Activated naive CD8-positive, alpha-beta T cell treated with anti-CD3 and anti-CD28 coated beads, Interleukin-2, amount 10 ng/mL, durations not matched to agents 7 days and 5 days (primary cell): ENCODE data around the gene VSTM2B. TPM values are rescaled to one million over a fixed set of nuclear protein-coding genes. Genes with fewer than 3 reads are reported as not detected.

ENCODE experiments used
- ATAC-seq: fragments of 150-1000 bp; cut with Tn5 transposase; one replicate; pipeline ENCODE4 v1.10.0; 2021; ENCODE audit warnings: low read depth, moderate library complexity
- POLR2A ChIA-PET: fragments of 350-600 bp; sonication (Branson Sonifier 250); formaldehyde crosslinking; loops from one replicate; lab custom pipeline; 2021; ENCODE audit warnings: antibody characterized with exemption; lab: Charles Lee
- DNase-seq: peaks from one replicate; pipeline ENCODE4 v3.0.0; 2021
- H3K27ac Mint-ChIP-seq: one replicate; pipeline ENCODE4 v1.8.0; 2022; ENCODE audit warnings: mild to moderate bottlenecking, mixed read lengths
- H3K27me3 Mint-ChIP-seq: one replicate; pipeline ENCODE4 v1.8.0; 2022; ENCODE audit warnings: mild to moderate bottlenecking, moderate library complexity, mixed read lengths
- H3K36me3 Mint-ChIP-seq: one replicate; pipeline ENCODE4 v1.8.0; 2021; ENCODE audit warnings: mild to moderate bottlenecking, mixed read lengths
- H3K4me1 Mint-ChIP-seq: one replicate; pipeline ENCODE4 v1.8.0; 2021; ENCODE audit warnings: mixed read lengths
- H3K4me3 Mint-ChIP-seq: one replicate; pipeline ENCODE4 v1.8.0; 2022; ENCODE audit warnings: mild to moderate bottlenecking, moderate library complexity, mixed read lengths
- H3K9me3 Mint-ChIP-seq: one replicate; pipeline ENCODE4 v1.8.0; 2021; ENCODE audit warnings: mixed read lengths
- total RNA-seq, 2 experiments: library from RNA; stranded (reverse); gene quantifications; one replicate each; pipeline ENCODE4 v1.2.3, GENCODE V29; 2021

The VSTM2B gene
- total RNA-seq, 2 experiments from 2014 or later = not detected

GRCh38 chr19:29514525-29515232 is 11.1 kb upstream of the VSTM2B start:
- DNase-seq (no peak), ATAC-seq (no peak)
- POLR2A ChIA-PET = no interaction called here
- Mint-ChIP-seq H3K27me3 (peaks cover 12% of the 10 kb centered on the region), H3K4me3 (no peak overlapping the region), H3K27ac (no peak overlapping the region), H3K9me3 (no peaks in the 10 kb centered on the region), H3K36me3 (no peaks in the 10 kb centered on the region), H3K4me1 (no peaks in the 10 kb centered on the region)

DNA sequence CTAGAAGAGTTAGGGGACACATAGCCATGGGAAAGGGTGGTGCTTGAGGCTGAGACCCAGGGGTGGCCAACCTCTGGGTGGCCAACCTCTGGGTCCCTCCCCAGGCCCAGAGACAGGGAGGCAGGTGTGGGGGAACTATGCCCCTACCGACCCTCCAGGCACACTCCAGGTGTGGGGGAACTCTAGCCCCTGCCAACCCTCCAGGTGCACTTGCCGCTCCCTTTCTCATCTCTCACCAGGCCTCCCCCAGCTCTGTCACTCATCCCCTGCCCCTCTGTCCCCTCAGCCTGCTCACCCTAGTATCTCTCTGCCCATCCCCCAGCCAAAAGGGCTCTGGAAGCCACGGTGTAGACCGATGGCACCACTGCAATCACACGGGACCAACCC is 10.6 kb upstream of the VSTM2B start:
- no peak overlapping the region for H3K27ac Mint-ChIP-seq
- POLR2A ChIA-PET = no interaction called here
- H3K4me3 Mint-ChIP-seq = no peak overlapping the region
- H3K4me1 Mint-ChIP-seq = no peaks in the 10 kb centered on the region
- H3K36me3 Mint-ChIP-seq = no peaks in the 10 kb centered on the region
- ATAC-seq (no peak), DNase-seq (no peak)
- peaks cover 10% of the 10 kb centered on the region for H3K27me3 Mint-ChIP-seq
- no peaks in the 10 kb centered on the region for H3K9me3 Mint-ChIP-seq

GRCh38 chr19:29515706-29516357 is 10.0 kb upstream of the VSTM2B start:
- no peaks in the 10 kb centered on the region for H3K36me3 Mint-ChIP-seq

DNA sequence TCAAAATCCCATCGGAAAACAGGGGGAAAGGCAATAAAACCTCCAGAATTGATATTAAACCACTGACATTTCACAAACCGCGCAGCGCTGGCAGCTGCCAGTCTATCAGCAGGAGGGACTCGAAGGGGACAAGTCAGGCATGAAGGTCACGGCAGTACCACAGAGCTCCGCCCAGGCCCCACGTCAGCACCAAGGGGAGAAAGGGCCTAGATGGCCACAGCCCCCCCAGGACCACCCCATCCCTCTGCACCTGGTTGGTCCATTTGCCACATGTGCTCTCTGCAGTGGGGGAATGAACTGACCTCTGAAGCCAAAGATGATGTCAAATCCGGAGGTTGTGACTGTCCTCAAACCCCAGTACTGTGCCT is 9.5 kb upstream of the VSTM2B start:
- Mint-ChIP-seq H3K9me3 (no peaks in the 10 kb centered on the region), H3K36me3 (no peaks in the 10 kb centered on the region), H3K4me1 (no peaks in the 10 kb centered on the region), H3K27ac (no peak overlapping the region), H3K27me3 (peaks cover 11% of the 10 kb centered on the region), H3K4me3 (no peak overlapping the region)
- DNase-seq = peak; percentile 3
- POLR2A ChIA-PET = no interaction called here
- ATAC-seq = no peak

More at GRCh38 chr19:29515706-29516357, 10.0 kb upstream of the VSTM2B start:
- H3K27me3 Mint-ChIP-seq = peaks cover 11% of the 10 kb centered on the region
- no peak overlapping the region for H3K4me3 Mint-ChIP-seq
- H3K27ac Mint-ChIP-seq = no peak overlapping the region
- H3K9me3 Mint-ChIP-seq = no peaks in the 10 kb centered on the region
- no peak for DNase-seq
- POLR2A ChIA-PET = no interaction called here
- ATAC-seq = no peak
- H3K4me1 Mint-ChIP-seq = no peaks in the 10 kb centered on the region

- Mint-ChIP-seq H3K9me3 (no peaks in the 10 kb centered on the region), H3K36me3 (no peaks in the 10 kb centered on the region), H3K4me3 (no peak overlapping the region), H3K4me1 (no peaks in the 10 kb centered on the region), H3K27me3 (peaks cover 11% of the 10 kb centered on the region), H3K27ac (no peak overlapping the region)
- peak; percentile 15 for DNase-seq
- POLR2A ChIA-PET = no interaction called here
- ATAC-seq = no peak
Observed at GRCh38 chr19:29516821-29517395, 8.9 kb upstream of the VSTM2B start.

GRCh38 chr19:29517412-29517811 is 8.4 kb upstream of the VSTM2B start:
- Mint-ChIP-seq H3K27ac (no peak overlapping the region), H3K4me1 (no peaks in the 10 kb centered on the region), H3K27me3 (peaks cover 15% of the 10 kb centered on the region), H3K9me3 (no peaks in the 10 kb centered on the region), H3K36me3 (no peaks in the 10 kb centered on the region), H3K4me3 (no peak overlapping the region)
- POLR2A ChIA-PET = no interaction called here
- no peak for ATAC-seq
- DNase-seq = no peak

GRCh38 chr19:29517946-29518345 is 7.8 kb upstream of the VSTM2B start:
- Mint-ChIP-seq H3K4me1 (no peaks in the 10 kb centered on the region), H3K4me3 (no peak overlapping the region), H3K27me3 (peaks cover 18% of the 10 kb centered on the region), H3K9me3 (no peaks in the 10 kb centered on the region), H3K36me3 (no peaks in the 10 kb centered on the region), H3K27ac (no peak overlapping the region)
- DNase-seq (peak; percentile 9), ATAC-seq (no peak)
- POLR2A ChIA-PET = no interaction called here

GRCh38 chr19:29519146-29519545 is 6.6 kb upstream of the VSTM2B start:
- POLR2A ChIA-PET = no interaction called here
- no peak overlapping the region for H3K27ac Mint-ChIP-seq
- no peak overlapping the region for H3K4me3 Mint-ChIP-seq
- H3K9me3 Mint-ChIP-seq = no peaks in the 10 kb centered on the region
- no peaks in the 10 kb centered on the region for H3K36me3 Mint-ChIP-seq
- ATAC-seq = no peak
- peaks cover 29% of the 10 kb centered on the region for H3K27me3 Mint-ChIP-seq
- no peak for DNase-seq
- H3K4me1 Mint-ChIP-seq = no peaks in the 10 kb centered on the region

DNA sequence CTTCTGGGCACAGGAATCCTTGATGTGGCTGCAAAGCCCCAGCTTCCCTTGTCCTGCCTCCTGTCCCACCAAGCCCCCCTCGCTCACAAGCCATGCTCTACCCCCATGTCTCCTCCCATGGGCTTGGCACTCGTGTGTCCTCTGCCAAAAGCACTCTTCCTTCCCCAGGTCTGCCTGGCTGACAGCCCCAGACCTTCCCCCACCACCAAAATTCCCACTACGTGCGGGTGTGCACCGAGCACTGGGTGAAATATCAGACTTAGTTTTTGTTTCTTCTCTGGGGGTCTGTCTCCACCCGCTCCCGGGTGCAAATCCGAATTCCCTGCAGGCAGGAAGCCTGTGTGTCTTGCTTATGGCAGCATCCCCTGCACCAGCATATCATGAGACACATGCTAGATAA is 5.9 kb upstream of the VSTM2B start:
- ATAC-seq (no peak), DNase-seq (no peak)
- Mint-ChIP-seq H3K4me3 (no peak overlapping the region), H3K27ac (no peak overlapping the region), H3K4me1 (no peaks in the 10 kb centered on the region), H3K9me3 (no peaks in the 10 kb centered on the region), H3K27me3 (peaks cover 37% of the 10 kb centered on the region), H3K36me3 (no peaks in the 10 kb centered on the region)
- POLR2A ChIA-PET = no interaction called here

GRCh38 chr19:29520390-29520789 is 5.4 kb upstream of the VSTM2B start:
- no peaks in the 10 kb centered on the region for H3K4me1 Mint-ChIP-seq
- no peak overlapping the region for H3K4me3 Mint-ChIP-seq
- ATAC-seq = no peak
- no peak overlapping the region for H3K27ac Mint-ChIP-seq
- H3K36me3 Mint-ChIP-seq = no peaks in the 10 kb centered on the region
- H3K27me3 Mint-ChIP-seq = peaks cover 39% of the 10 kb centered on the region
- POLR2A ChIA-PET = no interaction called here
- no peaks in the 10 kb centered on the region for H3K9me3 Mint-ChIP-seq
- DNase-seq = no peak

DNA sequence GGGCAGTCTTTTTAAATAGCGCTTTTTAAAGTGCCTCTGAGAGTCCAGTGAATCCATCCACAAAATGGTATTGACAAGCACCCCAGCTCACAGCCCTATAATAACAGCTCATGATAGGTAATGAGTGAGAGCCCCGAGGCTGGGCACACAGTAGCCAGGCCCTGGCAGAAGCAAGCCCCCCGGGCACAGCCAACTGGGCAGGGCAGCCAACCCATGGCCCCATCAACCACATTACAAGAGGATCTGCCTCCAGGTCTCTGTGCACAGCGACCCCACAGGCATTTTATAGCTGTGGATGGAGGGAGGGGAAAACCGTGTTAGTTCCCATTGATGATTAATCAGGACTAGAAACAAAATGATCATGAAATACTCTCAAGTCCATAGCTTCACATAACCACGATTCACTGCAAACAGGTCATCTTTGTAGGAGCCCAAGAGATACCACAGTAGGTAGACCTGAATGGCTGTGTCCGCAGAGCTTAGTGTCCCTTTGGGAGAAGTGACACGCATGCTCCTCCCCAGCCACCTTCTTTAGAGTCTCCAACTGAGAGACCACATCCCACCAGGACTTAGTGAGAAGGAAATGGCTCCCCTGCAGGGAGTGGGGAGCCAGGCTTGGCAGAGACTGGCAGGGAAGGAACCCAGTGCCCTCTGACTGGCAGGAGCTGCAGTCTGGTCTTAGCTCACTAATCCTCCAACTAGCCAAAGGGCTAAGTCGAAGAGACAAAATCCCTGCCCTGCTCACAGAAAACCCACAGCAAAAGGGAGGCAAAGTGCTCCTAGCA is 4.3 kb upstream of the VSTM2B start:
- Mint-ChIP-seq H3K4me1 (peaks cover 1% of the 10 kb centered on the region), H3K27ac (no peak overlapping the region), H3K36me3 (no peaks in the 10 kb centered on the region), H3K27me3 (peaks cover 41% of the 10 kb centered on the region), H3K4me3 (no peak overlapping the region), H3K9me3 (no peaks in the 10 kb centered on the region)
- DNase-seq (no peak), ATAC-seq (no peak)
- POLR2A ChIA-PET = no interaction called here

GRCh38 chr19:29523568-29523967 is 2.2 kb upstream of the VSTM2B start:
- ATAC-seq = no peak
- no peak for DNase-seq
- Mint-ChIP-seq H3K4me1 (peaks cover 8% of the 10 kb centered on the region), H3K27me3 (peaks cover 55% of the 10 kb centered on the region), H3K9me3 (no peaks in the 10 kb centered on the region), H3K36me3 (no peaks in the 10 kb centered on the region), H3K4me3 (no peak overlapping the region), H3K27ac (no peak overlapping the region)
- POLR2A ChIA-PET = no interaction called here

GRCh38 chr19:29524201-29524911 is 1.4 kb upstream of the VSTM2B start:
- H3K27ac Mint-ChIP-seq = no peak overlapping the region
- peaks cover 57% of the 10 kb centered on the region for H3K27me3 Mint-ChIP-seq
- peaks cover 13% of the 10 kb centered on the region for H3K4me1 Mint-ChIP-seq
- H3K9me3 Mint-ChIP-seq = no peaks in the 10 kb centered on the region
- ATAC-seq (no peak), DNase-seq (no peak)
- H3K36me3 Mint-ChIP-seq = peaks cover 1% of the 10 kb centered on the region
- no peak overlapping the region for H3K4me3 Mint-ChIP-seq
- POLR2A ChIA-PET = no interaction called here
